HepG2 (cell line): ENCODE measurements around the gene MRPL14. TPM values are rescaled to one million over a fixed set of nuclear protein-coding genes. Genes with fewer than 3 reads are reported as not detected.

Experiments used
- ARNTL ChIP-seq: sonication (generic); formaldehyde crosslinking; IDR thresholded peaks from 2 replicates; pipeline ENCODE4 v1.4.0; 2020; ENCODE audit warnings: mild to moderate bottlenecking, missing genetic modification reagents
- IRF2 ChIP-seq: IDR thresholded peaks from 2 replicates; pipeline ENCODE4 v1.6.1; 2018; ENCODE audit warnings: missing genetic modification reagents, missing compliant biosample characterization
- JUND ChIP-seq: sonication (generic); formaldehyde crosslinking; IDR thresholded peaks from 2 replicates; pipeline ENCODE4 v1.8.0; 2022; ENCODE audit warnings: mild to moderate bottlenecking, missing genetic modification reagents
- KLF6 ChIP-seq: IDR thresholded peaks from 2 replicates; pipeline ENCODE4 v1.8.0; 2016; ENCODE audit warnings: missing biosample characterization, missing genetic modification reagents
- MED1 ChIP-seq: sonication (generic); formaldehyde crosslinking; IDR thresholded peaks from 2 replicates; pipeline ENCODE4 v1.4.0; 2020; ENCODE audit warnings: missing genetic modification reagents
- POLR2A ChIP-seq, 2 experiments: IDR thresholded peaks; 2 replicates each; pipeline ENCODE4 v1.6.1; 2011; ENCODE audit warnings: low read depth in 2 of 2, low read length in 2 of 2, mild to moderate bottlenecking in 1 of 2, moderate library complexity in 1 of 2; ENCODE audit not compliant: insufficient read depth in 1 of 2
- PPARG ChIP-seq: conservative IDR thresholded peaks from 2 replicates; pipeline ENCODE4 v1.6.1; 2016; ENCODE audit warnings: missing biosample characterization, missing genetic modification reagents
- RAD51 ChIP-seq: fragments of 450-650 bp; IDR thresholded peaks from 2 replicates; pipeline ENCODE4 v1.6.1; 2016; ENCODE audit warnings: borderline replicate concordance
- TARDBP ChIP-seq: sonication (generic); formaldehyde crosslinking; IDR thresholded peaks from 2 replicates; pipeline ENCODE4 v1.8.0; 2022; ENCODE audit warnings: mild to moderate bottlenecking, missing genetic modification reagents
- ZBTB7B ChIP-seq: sonication (generic); formaldehyde crosslinking; IDR thresholded peaks from 2 replicates; pipeline ENCODE4 v1.4.0; 2020; ENCODE audit warnings: missing genetic modification reagents
- ZEB1 ChIP-seq: IDR thresholded peaks from 2 replicates; pipeline ENCODE4 v1.6.1; 2012; ENCODE audit warnings: mild to moderate bottlenecking, low read depth, inconsistent platforms; ENCODE audit not compliant: insufficient replicate concordance
- ZNF24 ChIP-seq: fragments of 450-650 bp; IDR thresholded peaks from 2 replicates; pipeline ENCODE4 v1.6.1; 2017; ENCODE audit warnings: antibody characterized with exemption, mild to moderate bottlenecking
- ZNF317 ChIP-seq: sonication (generic); formaldehyde crosslinking; IDR thresholded peaks from 2 replicates; pipeline ENCODE4 v1.5.0; 2020; ENCODE audit warnings: mild to moderate bottlenecking, missing genetic modification reagents
- polyA plus RNA-seq, 8 experiments: library from polyadenylated mRNA; depleted of rRNA in 3 of 8; stranded (reverse) in 7 of 8; unstranded in 1 of 8; fragments of >200 nt; fragmentation: Illumina TruSeq in 4 of 8; extraction: Trizol in 4 of 8; gene quantifications; 2 replicates each; pipeline versions ENCODE4 v1.2.1 to v1.2.3, GENCODE V29; 2011 to 2016; ENCODE audit warnings: low read depth in 4 of 8, missing spikeins in 1 of 8, mixed read lengths in 1 of 8; ENCODE audit not compliant: insufficient read depth in 1 of 8
- total RNA-seq, 5 experiments: library from RNA; depleted of rRNA; stranded (reverse); fragments of >200 nt; fragmentation: Illumina TruSeq; extraction: Trizol; gene quantifications; 2 replicates each; pipeline ENCODE4 v1.2.3, GENCODE V29; 2016; ENCODE audit warnings: low read depth in 1 of 5
- TF ChIP-seq, protein P1 (sequence below): sonication (generic); formaldehyde crosslinking; IDR thresholded peaks from 2 replicates; pipeline ENCODE4 v1.9.0; 2021; ENCODE audit warnings: mild to moderate bottlenecking, missing genetic modification reagents
- TF ChIP-seq, protein P2 (sequence below): sonication (generic); formaldehyde crosslinking; IDR thresholded peaks from 2 replicates; pipeline ENCODE4 v1.8.1; 2023; ENCODE audit warnings: mild to moderate bottlenecking, moderate library complexity, missing genetic modification reagents
- TF ChIP-seq, protein P3 (sequence below): fragments of 450-650 bp; IDR thresholded peaks from 2 replicates; pipeline ENCODE4 v1.6.1; 2016
- TF ChIP-seq, protein P4 (sequence below): sonication (generic); formaldehyde crosslinking; IDR thresholded peaks from 2 replicates; pipeline ENCODE4 v1.5.0; 2020; ENCODE audit warnings: mild to moderate bottlenecking, missing genetic modification reagents

MRPL14 gene
- total and polyA plus RNA-seq, 2 of the 13 experiments (the other 11 are each of a cell fraction or from before 2014, with no cell fraction given): 157 to 178 TPM

DNA sequence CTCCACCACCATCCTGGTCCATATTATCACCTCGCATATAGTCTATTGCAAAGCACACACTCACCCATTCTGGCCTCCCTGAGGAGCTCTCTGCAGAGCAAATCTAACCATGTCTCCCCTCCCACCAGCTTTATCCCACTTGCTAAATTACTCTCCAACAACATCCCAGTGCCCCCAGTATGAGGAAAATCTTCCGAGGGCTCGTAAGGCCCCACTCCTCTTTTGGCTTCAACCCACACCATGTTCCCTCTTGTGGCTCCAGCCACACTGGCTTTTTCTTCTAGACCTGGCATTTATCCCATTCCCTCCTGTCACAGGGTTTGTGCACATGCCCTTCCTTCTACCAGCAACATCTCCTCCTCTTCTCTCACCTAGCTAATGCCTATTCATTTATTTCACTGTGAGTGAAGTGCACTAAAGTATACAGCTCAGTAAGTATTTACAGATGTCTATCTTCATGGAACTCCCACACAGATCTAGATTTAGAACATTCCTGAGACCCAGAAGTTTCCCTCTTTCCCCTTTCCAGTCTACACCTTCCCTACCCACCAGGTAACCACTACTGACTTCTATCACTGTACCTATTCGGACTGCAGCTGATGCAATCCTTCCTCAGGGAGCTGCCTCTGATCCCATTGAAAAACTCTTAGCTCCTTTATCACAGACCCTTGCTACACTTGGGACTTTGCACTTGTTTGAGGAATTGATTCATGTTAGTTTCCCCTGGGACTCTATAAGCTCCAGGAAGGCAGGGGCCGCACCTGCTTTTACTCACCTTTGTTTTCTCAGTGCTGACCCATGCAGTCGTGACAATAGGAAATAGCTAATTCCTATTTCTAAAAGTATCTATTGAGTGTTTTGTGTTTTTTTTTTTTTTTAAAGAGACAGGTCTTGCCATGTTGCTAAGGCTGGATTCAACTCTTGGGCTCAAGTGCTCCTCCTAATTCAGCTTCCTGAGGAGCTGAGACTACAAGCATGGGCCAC lies 15.5 kb downstream of the MRPL14 start (continued):
- TF ChIP-seq, protein P1, sequence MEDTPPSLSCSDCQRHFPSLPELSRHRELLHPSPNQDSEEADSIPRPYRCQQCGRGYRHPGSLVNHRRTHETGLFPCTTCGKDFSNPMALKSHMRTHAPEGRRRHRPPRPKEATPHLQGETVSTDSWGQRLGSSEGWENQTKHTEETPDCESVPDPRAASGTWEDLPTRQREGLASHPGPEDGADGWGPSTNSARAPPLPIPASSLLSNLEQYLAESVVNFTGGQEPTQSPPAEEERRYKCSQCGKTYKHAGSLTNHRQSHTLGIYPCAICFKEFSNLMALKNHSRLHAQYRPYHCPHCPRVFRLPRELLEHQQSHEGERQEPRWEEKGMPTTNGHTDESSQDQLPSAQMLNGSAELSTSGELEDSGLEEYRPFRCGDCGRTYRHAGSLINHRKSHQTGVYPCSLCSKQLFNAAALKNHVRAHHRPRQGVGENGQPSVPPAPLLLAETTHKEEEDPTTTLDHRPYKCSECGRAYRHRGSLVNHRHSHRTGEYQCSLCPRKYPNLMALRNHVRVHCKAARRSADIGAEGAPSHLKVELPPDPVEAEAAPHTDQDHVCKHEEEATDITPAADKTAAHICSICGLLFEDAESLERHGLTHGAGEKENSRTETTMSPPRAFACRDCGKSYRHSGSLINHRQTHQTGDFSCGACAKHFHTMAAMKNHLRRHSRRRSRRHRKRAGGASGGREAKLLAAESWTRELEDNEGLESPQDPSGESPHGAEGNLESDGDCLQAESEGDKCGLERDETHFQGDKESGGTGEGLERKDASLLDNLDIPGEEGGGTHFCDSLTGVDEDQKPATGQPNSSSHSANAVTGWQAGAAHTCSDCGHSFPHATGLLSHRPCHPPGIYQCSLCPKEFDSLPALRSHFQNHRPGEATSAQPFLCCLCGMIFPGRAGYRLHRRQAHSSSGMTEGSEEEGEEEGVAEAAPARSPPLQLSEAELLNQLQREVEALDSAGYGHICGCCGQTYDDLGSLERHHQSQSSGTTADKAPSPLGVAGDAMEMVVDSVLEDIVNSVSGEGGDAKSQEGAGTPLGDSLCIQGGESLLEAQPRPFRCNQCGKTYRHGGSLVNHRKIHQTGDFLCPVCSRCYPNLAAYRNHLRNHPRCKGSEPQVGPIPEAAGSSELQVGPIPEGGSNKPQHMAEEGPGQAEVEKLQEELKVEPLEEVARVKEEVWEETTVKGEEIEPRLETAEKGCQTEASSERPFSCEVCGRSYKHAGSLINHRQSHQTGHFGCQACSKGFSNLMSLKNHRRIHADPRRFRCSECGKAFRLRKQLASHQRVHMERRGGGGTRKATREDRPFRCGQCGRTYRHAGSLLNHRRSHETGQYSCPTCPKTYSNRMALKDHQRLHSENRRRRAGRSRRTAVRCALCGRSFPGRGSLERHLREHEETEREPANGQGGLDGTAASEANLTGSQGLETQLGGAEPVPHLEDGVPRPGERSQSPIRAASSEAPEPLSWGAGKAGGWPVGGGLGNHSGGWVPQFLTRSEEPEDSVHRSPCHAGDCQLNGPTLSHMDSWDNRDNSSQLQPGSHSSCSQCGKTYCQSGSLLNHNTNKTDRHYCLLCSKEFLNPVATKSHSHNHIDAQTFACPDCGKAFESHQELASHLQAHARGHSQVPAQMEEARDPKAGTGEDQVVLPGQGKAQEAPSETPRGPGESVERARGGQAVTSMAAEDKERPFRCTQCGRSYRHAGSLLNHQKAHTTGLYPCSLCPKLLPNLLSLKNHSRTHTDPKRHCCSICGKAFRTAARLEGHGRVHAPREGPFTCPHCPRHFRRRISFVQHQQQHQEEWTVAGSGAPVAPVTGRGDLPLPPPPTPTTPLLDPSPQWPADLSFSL (CRISPR knock-in tag): no peak
- TF ChIP-seq, protein P2, sequence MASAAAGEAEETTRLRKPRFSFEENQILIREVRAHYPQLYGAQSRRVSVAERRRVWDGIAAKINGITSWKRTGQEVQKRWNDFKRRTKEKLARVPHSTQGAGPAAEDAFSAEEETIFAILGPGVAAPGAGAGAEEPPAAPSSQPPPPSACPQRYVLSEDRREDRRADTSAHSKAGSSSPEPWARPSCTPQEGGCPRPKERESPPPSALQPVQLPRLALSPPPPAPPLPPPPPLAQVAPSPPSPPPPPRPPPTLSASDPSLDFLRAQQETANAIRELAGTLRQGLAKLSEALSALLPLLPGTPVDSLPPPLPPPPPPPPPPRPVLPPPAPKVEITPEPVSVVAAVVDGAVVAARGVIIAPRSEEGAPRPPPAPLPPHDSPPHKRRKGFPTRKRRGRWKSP (CRISPR knock-in tag): peak; percentile 58; the same call in 1 of the 2 replicates
- TF ChIP-seq PPARG (CRISPR knock-in tag) (peak; percentile 84), KLF6 (CRISPR knock-in tag) (peak; percentile 58; the same call in 1 of the 2 replicates), TARDBP (CRISPR knock-in tag) (peak; percentile 89; the same call in 1 of the 2 replicates), ZNF317 (peak; percentile 90), ARNTL (CRISPR knock-in tag) (peak; percentile 61), ZNF24 (peak; percentile 13; the same call in 1 of the 2 replicates), RAD51 (no peak), POLR2A (IDR thresholded peaks at IDR 0.05; ENCODE audit: insufficient read depth in 1 of 2, low read depth in 2 of 2, low read length in 2 of 2) (peak in 1 of 2 experiments; percentile 37; a peak in 1 of 4 replicates), JUND (CRISPR knock-in tag) (no peak), IRF2 (CRISPR knock-in tag) (peak; percentile 77), MED1 (CRISPR knock-in tag) (peak; percentile 94), ZEB1 (peak; percentile 99), ZBTB7B (CRISPR knock-in tag) (peak; percentile 89)
- TF ChIP-seq, protein P3, sequence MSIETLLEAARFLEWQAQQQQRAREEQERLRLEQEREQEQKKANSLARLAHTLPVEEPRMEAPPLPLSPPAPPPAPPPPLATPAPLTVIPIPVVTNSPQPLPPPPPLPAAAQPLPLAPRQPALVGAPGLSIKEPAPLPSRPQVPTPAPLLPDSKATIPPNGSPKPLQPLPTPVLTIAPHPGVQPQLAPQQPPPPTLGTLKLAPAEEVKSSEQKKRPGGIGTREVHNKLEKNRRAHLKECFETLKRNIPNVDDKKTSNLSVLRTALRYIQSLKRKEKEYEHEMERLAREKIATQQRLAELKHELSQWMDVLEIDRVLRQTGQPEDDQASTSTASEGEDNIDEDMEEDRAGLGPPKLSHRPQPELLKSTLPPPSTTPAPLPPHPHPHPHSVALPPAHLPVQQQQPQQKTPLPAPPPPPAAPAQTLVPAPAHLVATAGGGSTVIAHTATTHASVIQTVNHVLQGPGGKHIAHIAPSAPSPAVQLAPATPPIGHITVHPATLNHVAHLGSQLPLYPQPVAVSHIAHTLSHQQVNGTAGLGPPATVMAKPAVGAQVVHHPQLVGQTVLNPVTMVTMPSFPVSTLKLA: 0 out of 2 replicates have a peak, but pooled peaks have one; percentile 6
- TF ChIP-seq, protein P4, sequence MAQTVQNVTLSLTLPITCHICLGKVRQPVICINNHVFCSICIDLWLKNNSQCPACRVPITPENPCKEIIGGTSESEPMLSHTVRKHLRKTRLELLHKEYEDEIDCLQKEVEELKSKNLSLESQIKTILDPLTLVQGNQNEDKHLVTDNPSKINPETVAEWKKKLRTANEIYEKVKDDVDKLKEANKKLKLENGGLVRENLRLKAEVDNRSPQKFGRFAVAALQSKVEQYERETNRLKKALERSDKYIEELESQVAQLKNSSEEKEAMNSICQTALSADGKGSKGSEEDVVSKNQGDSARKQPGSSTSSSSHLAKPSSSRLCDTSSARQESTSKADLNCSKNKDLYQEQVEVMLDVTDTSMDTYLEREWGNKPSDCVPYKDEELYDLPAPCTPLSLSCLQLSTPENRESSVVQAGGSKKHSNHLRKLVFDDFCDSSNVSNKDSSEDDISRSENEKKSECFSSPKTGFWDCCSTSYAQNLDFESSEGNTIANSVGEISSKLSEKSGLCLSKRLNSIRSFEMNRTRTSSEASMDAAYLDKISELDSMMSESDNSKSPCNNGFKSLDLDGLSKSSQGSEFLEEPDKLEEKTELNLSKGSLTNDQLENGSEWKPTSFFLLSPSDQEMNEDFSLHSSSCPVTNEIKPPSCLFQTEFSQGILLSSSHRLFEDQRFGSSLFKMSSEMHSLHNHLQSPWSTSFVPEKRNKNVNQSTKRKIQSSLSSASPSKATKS (CRISPR knock-in tag): peak; percentile 87; the same call in 1 of the 2 replicates
